ENCODE measurements around the gene ZNF292. TPM values are rescaled to one million over a fixed set of nuclear protein-coding genes. Genes with fewer than 3 reads are reported as not detected.

Gene ZNF292
- total RNA-seq, 3 donors from 2014 or later (not counting 1 experiment from before 2014, with no cell fraction given), result 78.7 to 90.4 (median 89.4) TPM

GRCh38 chr6:87181903-87182302 is 26.5 kb downstream of the ZNF292 start:
- Histone ChIP-seq H3K36me3 (ENCODE audit: control insufficient read depth, insufficient read depth, low read length) (peaks cover 13% of the 10 kb centered on the region), H3K4me3 (ENCODE audit: low read length) (no peak overlapping the region), H3K27me3 (ENCODE audit: control insufficient read depth, insufficient read depth, low read length) (no peaks in the 10 kb centered on the region), H3K4me1 (ENCODE audit: control insufficient read depth, insufficient read depth, low read length) (peaks cover 11% of the 10 kb centered on the region), H3K9me3 (ENCODE audit: control insufficient read depth, insufficient read depth, low read length) (no peaks in the 10 kb centered on the region), H3K27ac (ENCODE audit: low read length) (no peak overlapping the region)
- DNase-seq, result no peak
- Mint-ChIP-seq H3K9me3 (no peaks in the 10 kb centered on the region), H3K36me3 (no peaks in the 10 kb centered on the region), H3K27me3 (ENCODE audit: low read depth in 2 of 2) (no peaks in the 10 kb centered on the region), H3K27ac (peak overlapping the region; percentile 22 to 77), H3K4me1 (peaks cover 67 to 69% of the 10 kb centered on the region in 2 donors), H3K4me3 (no peak overlapping the region)
- intact Hi-C loops (cut with micrococcal nuclease), result no loop called here
- TF ChIP-seq CTCF (IDR thresholded peaks at IDR 0.05), result no peak
- WGBS (ENCODE audit: insufficient coverage), result 89% methylated on average over 6 of the region's 6 CpGs
- ATAC-seq, result no peak

GRCh38 chr6:87182321-87182720 is 27.0 kb downstream of the ZNF292 start:
- Mint-ChIP-seq H3K27ac (peak overlapping the region; percentile 22 to 77), H3K4me1 (peaks cover 63 to 65% of the 10 kb centered on the region in 2 donors), H3K9me3 (no peaks in the 10 kb centered on the region), H3K4me3 (no peak overlapping the region), H3K27me3 (ENCODE audit: low read depth in 2 of 2) (no peaks in the 10 kb centered on the region), H3K36me3 (no peaks in the 10 kb centered on the region)
- Histone ChIP-seq H3K27me3 (ENCODE audit: control insufficient read depth, insufficient read depth, low read length) (no peaks in the 10 kb centered on the region), H3K9me3 (ENCODE audit: control insufficient read depth, insufficient read depth, low read length) (no peaks in the 10 kb centered on the region), H3K27ac (ENCODE audit: low read length) (no peak overlapping the region), H3K4me3 (ENCODE audit: low read length) (no peak overlapping the region), H3K4me1 (ENCODE audit: control insufficient read depth, insufficient read depth, low read length) (peaks cover 11% of the 10 kb centered on the region), H3K36me3 (ENCODE audit: control insufficient read depth, insufficient read depth, low read length) (peaks cover 13% of the 10 kb centered on the region)
- DNase-seq (no peak), ATAC-seq (peak in 1 of 3 donors; percentile 47)
- 55% methylated on average over 2 of the region's 2 CpGs for whole genome bisulfite sequencing (ENCODE audit: insufficient coverage)
- no peak for TF ChIP-seq CTCF (IDR thresholded peaks at IDR 0.05)
- intact Hi-C loops (cut with micrococcal nuclease), result no loop called here

GRCh38 chr6:87182940-87183339 is 27.6 kb downstream of the ZNF292 start:
- H3K36me3 Mint-ChIP-seq, result no peaks in the 10 kb centered on the region
- H3K27me3 ChIP-seq (ENCODE audit: control insufficient read depth, insufficient read depth, low read length), result no peaks in the 10 kb centered on the region
- H3K4me3 Mint-ChIP-seq, result no peak overlapping the region
- no peak for DNase-seq
- peak overlapping the region; percentile 22 to 77 for H3K27ac Mint-ChIP-seq
- no peak for TF ChIP-seq CTCF (IDR thresholded peaks at IDR 0.05)
- H3K4me3 ChIP-seq (ENCODE audit: low read length), result no peak overlapping the region
- no peak overlapping the region for H3K27ac ChIP-seq (ENCODE audit: low read length)
- ATAC-seq, result peak; percentile 25 to 64 (median 55)
- WGBS (ENCODE audit: insufficient coverage), result no CpG with 5 or more reads among the region's 1 CpG
- peaks cover 59 to 60% of the 10 kb centered on the region in 2 donors for H3K4me1 Mint-ChIP-seq
- intact Hi-C loops (cut with micrococcal nuclease), result no loop called here
- H3K9me3 Mint-ChIP-seq, result no peaks in the 10 kb centered on the region
- H3K4me1 ChIP-seq (ENCODE audit: control insufficient read depth, insufficient read depth, low read length), result peaks cover 11% of the 10 kb centered on the region
- no peaks in the 10 kb centered on the region for H3K9me3 ChIP-seq (ENCODE audit: control insufficient read depth, insufficient read depth, low read length)
- no peaks in the 10 kb centered on the region for H3K27me3 Mint-ChIP-seq (ENCODE audit: low read depth in 2 of 2)
- H3K36me3 ChIP-seq (ENCODE audit: control insufficient read depth, insufficient read depth, low read length), result peaks cover 13% of the 10 kb centered on the region

- WGBS (ENCODE audit: insufficient coverage), result no CpG with 5 or more reads among the region's 1 CpG
Observed at GRCh38 chr6:87183687-87184086, 28.3 kb downstream of the ZNF292 start.

More at GRCh38 chr6:87183687-87184086, 28.3 kb downstream of the ZNF292 start:
- peaks cover 13% of the 10 kb centered on the region for H3K36me3 ChIP-seq (ENCODE audit: control insufficient read depth, insufficient read depth, low read length)
- Mint-ChIP-seq H3K4me3 (no peak overlapping the region), H3K27me3 (ENCODE audit: low read depth in 2 of 2) (no peaks in the 10 kb centered on the region), H3K9me3 (no peaks in the 10 kb centered on the region), H3K4me1 (peaks cover 52 to 57% of the 10 kb centered on the region in 2 donors), H3K27ac (no peak overlapping the region), H3K36me3 (no peaks in the 10 kb centered on the region)
- intact Hi-C loops (cut with micrococcal nuclease), result no loop called here
- no peak overlapping the region for H3K27ac ChIP-seq (ENCODE audit: low read length)
- DNase-seq (no peak), ATAC-seq (no peak)
- peaks cover 11% of the 10 kb centered on the region for H3K4me1 ChIP-seq (ENCODE audit: control insufficient read depth, insufficient read depth, low read length)
- TF ChIP-seq CTCF (IDR thresholded peaks at IDR 0.05), result no peak
- H3K27me3 ChIP-seq (ENCODE audit: control insufficient read depth, insufficient read depth, low read length), result no peaks in the 10 kb centered on the region
- no peaks in the 10 kb centered on the region for H3K9me3 ChIP-seq (ENCODE audit: control insufficient read depth, insufficient read depth, low read length)
- no peak overlapping the region for H3K4me3 ChIP-seq (ENCODE audit: low read length)

Data from natural killer cell (primary cell).